KMS-11 (cell line): ENCODE results near the gene RPL32.
"Not testable (repeated sequence)": the region's sequence is repeated elsewhere in the genome, so short reads cannot be mapped to it uniquely, and the experiment has no call there.

ENCODE experiments used
- H2AFZ ChIP-seq: fragments of 200-600 bp; sonication (generic); 2 replicates; pipeline ENCODE4 v1.6.1; 2016; ENCODE audit warnings: antibody characterized with exemption, mixed run types, low read depth
- H3K27ac ChIP-seq: fragments of 200-600 bp; sonication (generic); 2 replicates; pipeline ENCODE4 v1.6.1; 2016; ENCODE audit warnings: mild to moderate bottlenecking, mixed run types
- H3K27me3 ChIP-seq: fragments of 200-600 bp; sonication (generic); 2 replicates; pipeline ENCODE4 v1.6.1; 2017; ENCODE audit warnings: mild to moderate bottlenecking, low read depth, mixed run types, moderate library complexity; ENCODE audit not compliant: insufficient read depth
- H3K36me3 ChIP-seq: fragments of 200-600 bp; sonication (generic); 2 replicates; pipeline ENCODE4 v1.6.1; 2017; ENCODE audit warnings: mild to moderate bottlenecking, mixed run types; ENCODE audit not compliant: insufficient read depth
- H3K4me1 ChIP-seq: fragments of 200-600 bp; sonication (generic); 2 replicates; pipeline ENCODE4 v1.6.1; 2016; ENCODE audit warnings: mild to moderate bottlenecking, low read depth, mixed run types; ENCODE audit not compliant: poor library complexity, severe bottlenecking
- H3K4me2 ChIP-seq: fragments of 200-600 bp; sonication (generic); 2 replicates; pipeline ENCODE4 v1.7.0; 2016; ENCODE audit warnings: mild to moderate bottlenecking, mixed run types
- H3K4me3 ChIP-seq: fragments of 200-600 bp; sonication (generic); IDR thresholded peaks from 2 replicates; pipeline ENCODE4 v1.6.1; 2017; ENCODE audit warnings: low read depth, low read length, mixed read lengths; ENCODE audit not compliant: insufficient read depth
- H3K79me2 ChIP-seq: fragments of 200-600 bp; sonication (generic); 2 replicates; pipeline ENCODE4 v1.6.1; 2016; ENCODE audit warnings: low read depth, mixed run types; ENCODE audit not compliant: insufficient read depth
- H3K9ac ChIP-seq: fragments of 200-600 bp; sonication (generic); 2 replicates; pipeline ENCODE4 v1.6.1; 2016; ENCODE audit warnings: mild to moderate bottlenecking, mixed run types
- H4K20me1 ChIP-seq: fragments of 200-600 bp; sonication (generic); 2 replicates; pipeline ENCODE4 v1.6.1; 2016; ENCODE audit warnings: mild to moderate bottlenecking, mixed run types; ENCODE audit not compliant: insufficient read depth
- TF ChIP-seq, protein P1 (sequence below): fragments of 200-600 bp; sonication (generic); conservative IDR thresholded peaks from 2 replicates; pipeline ENCODE4 v1.6.1; 2017; ENCODE audit warnings: low read depth, mild to moderate bottlenecking, antibody characterized with exemption, low read length, moderate library complexity, mixed read lengths

Gene RPL32

GRCh38 chr3:12861611-12862010, 20.2 kb upstream of the RPL32 start:
- Histone ChIP-seq H2AFZ (no peak overlapping the region), H3K79me2 (no peaks in the 10 kb centered on the region), H3K36me3 (no peaks in the 10 kb centered on the region), H3K4me3 (no peak overlapping the region), H3K4me2 (no peak overlapping the region), H4K20me1 (no peaks in the 10 kb centered on the region), H3K9ac (no peak overlapping the region), H3K27ac (no peak overlapping the region), H3K4me1 (no peaks in the 10 kb centered on the region), H3K27me3 (no peaks in the 10 kb centered on the region)
- TF ChIP-seq, protein P1, sequence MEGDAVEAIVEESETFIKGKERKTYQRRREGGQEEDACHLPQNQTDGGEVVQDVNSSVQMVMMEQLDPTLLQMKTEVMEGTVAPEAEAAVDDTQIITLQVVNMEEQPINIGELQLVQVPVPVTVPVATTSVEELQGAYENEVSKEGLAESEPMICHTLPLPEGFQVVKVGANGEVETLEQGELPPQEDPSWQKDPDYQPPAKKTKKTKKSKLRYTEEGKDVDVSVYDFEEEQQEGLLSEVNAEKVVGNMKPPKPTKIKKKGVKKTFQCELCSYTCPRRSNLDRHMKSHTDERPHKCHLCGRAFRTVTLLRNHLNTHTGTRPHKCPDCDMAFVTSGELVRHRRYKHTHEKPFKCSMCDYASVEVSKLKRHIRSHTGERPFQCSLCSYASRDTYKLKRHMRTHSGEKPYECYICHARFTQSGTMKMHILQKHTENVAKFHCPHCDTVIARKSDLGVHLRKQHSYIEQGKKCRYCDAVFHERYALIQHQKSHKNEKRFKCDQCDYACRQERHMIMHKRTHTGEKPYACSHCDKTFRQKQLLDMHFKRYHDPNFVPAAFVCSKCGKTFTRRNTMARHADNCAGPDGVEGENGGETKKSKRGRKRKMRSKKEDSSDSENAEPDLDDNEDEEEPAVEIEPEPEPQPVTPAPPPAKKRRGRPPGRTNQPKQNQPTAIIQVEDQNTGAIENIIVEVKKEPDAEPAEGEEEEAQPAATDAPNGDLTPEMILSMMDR, result no peak

DNA sequence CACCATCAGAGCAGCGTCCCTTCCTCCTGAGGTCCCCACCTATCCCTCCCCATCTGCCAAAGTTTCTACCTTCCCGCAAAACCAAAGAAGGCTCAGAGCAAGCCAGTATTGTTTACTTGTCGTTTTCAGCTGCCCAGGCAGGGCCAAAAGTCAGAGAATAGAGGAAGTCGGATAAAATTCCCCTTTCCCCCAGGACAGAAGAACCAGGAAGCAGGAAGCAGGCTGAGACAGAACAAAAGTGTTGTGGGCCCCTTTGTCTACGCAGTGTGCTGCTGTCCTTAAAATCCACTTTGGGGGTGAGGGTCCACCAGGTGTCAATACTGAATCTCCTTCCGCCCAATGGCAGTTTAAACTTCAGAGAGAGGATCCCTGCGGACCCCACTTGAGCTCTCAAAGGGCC, 18.5 kb upstream of the RPL32 start:
- Histone ChIP-seq H3K27me3 (no peaks in the 10 kb centered on the region), H3K9ac (no peak overlapping the region), H3K79me2 (no peaks in the 10 kb centered on the region), H4K20me1 (no peaks in the 10 kb centered on the region), H3K27ac (no peak overlapping the region), H2AFZ (no peak overlapping the region), H3K4me2 (no peak overlapping the region), H3K36me3 (no peaks in the 10 kb centered on the region), H3K4me1 (no peaks in the 10 kb centered on the region), H3K4me3 (no peak overlapping the region)
- TF ChIP-seq, protein P1, result no peak

- no peak overlapping the region for H3K4me3 ChIP-seq
- no peak overlapping the region for H3K27ac ChIP-seq
- no peaks in the 10 kb centered on the region for H4K20me1 ChIP-seq
- H3K4me1 ChIP-seq, result no peaks in the 10 kb centered on the region
- no peak overlapping the region for H2AFZ ChIP-seq
- H3K9ac ChIP-seq, result no peak overlapping the region
- no peaks in the 10 kb centered on the region for H3K36me3 ChIP-seq
- H3K79me2 ChIP-seq, result no peaks in the 10 kb centered on the region
- TF ChIP-seq, protein P1, result no peak
- no peak overlapping the region for H3K4me2 ChIP-seq
- H3K27me3 ChIP-seq, result no peaks in the 10 kb centered on the region
These were observed 15.3 kb upstream of the RPL32 start for GRCh38 chr3:12856626-12857025.

- no peaks in the 10 kb centered on the region for H3K79me2 ChIP-seq
- H3K4me3 ChIP-seq, result no peak overlapping the region
- H3K4me1 ChIP-seq, result no peaks in the 10 kb centered on the region
- TF ChIP-seq, protein P1, result no peak
- H4K20me1 ChIP-seq, result no peaks in the 10 kb centered on the region
- H3K9ac ChIP-seq, result no peak overlapping the region
- H2AFZ ChIP-seq, result no peak overlapping the region
- H3K27ac ChIP-seq, result no peak overlapping the region
- no peak overlapping the region for H3K4me2 ChIP-seq
- H3K36me3 ChIP-seq, result no peaks in the 10 kb centered on the region
- no peaks in the 10 kb centered on the region for H3K27me3 ChIP-seq
These were observed 13.2 kb upstream of the RPL32 start for GRCh38 chr3:12854565-12854964.

DNA sequence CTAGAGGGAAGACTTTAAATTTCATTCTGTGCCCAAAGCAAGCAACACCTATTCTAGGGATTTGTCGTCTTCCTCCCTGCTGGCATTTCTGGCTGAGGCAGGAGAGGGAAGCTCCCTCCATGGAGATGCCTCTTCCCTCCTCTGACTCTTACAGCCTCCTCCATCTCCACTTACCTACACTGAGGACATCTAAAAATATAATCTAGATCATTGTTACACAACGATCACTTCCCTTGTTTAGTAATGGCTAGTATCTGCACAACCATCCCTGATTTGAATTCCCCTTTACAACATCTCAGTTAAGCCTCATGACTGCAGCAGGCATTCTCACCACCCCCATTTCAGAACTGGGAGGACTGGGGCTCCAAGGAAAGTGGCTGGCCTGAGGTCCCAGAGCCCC, 12.5 kb upstream of the RPL32 start:
- H3K4me2 ChIP-seq, result not testable (repeated sequence)

More for the DNA sequence above, 12.5 kb upstream of the RPL32 start:
- H3K4me3 ChIP-seq, H3K4me1 ChIP-seq, H3K27me3 ChIP-seq, H4K20me1 ChIP-seq, H3K9ac ChIP-seq, H2AFZ ChIP-seq, H3K27ac ChIP-seq, H3K36me3 ChIP-seq, H3K79me2 ChIP-seq: not testable (repeated sequence)
